ENCODE results near the gene NCK2. TPM values are rescaled to one million over a fixed set of nuclear protein-coding genes. Genes with fewer than 3 reads are reported as not detected.
A peak's percentile ranks its signal among the peaks of the same experiment; 100 is the strongest.

Gene NCK2
- total and polyA plus RNA-seq, 2 donors from 2014 or later = 22.8 to 52.9 TPM

DNA sequence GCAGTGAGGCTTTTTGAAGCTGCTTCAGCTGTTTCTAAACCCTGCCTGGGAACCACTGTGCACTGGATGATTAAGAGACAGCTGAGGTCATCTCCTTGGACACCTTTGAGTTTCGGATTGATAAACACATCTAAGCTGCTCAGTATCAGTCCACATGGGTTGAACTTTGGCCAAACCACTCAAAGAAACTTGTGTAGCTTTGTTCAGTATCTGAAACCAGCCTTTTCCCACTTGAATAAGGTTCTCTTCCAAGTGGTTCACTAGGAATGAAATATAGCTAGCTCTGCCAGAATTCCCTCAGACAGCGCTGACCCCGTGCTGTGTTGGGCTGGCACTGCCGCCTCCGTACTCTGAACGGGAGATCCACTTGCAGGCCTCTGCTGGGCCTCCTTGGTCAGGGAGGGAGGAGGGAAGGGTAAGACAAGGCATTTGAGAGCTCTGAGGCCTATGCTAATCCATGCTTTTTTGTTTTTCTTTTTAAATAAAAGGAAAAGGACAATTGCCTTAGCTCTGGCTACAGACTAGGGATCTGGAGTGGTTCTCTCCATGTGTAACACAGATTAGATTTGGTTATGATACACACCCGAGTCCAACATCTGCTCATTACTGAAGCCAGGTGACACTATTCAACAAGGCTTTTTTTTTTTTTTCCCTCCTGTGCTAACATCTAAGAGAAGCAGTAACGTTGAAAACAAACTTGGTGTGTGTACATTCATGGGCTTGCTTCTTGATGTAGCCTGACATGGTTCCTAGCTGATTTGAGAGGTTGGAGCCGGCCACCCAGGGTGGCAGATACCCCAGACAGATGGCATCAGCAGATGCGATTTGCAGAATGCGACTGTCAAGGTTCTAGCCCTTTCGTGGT lies 67.7 kb downstream of the NCK2 start:
- intact Hi-C loops (cut with DNase I) = no loop called here
- Histone ChIP-seq H3K9me3 (ENCODE audit: control insufficient read depth in 2 of 3, insufficient read depth in 1 of 3, low read length in 3 of 3) (no peaks in the 10 kb centered on the region), H3K27me3 (ENCODE audit: control insufficient read depth, insufficient read depth, low read length) (no peaks in the 10 kb centered on the region), H3K4me1 (ENCODE audit: control insufficient read depth in 2 of 3, insufficient read depth in 2 of 3, low read depth in 1 of 3, low read length in 3 of 3) (peaks cover 4 to 20% (median 19%) of the 10 kb centered on the region in 3 donors), H3K36me3 (ENCODE audit: control insufficient read depth in 2 of 3, insufficient read depth in 3 of 3, low read length in 3 of 3) (peaks cover 0 to 6% (median 0%) of the 10 kb centered on the region in 3 donors), H3K27ac (ENCODE audit: low read depth in 2 of 2, low read length in 2 of 2) (no peak overlapping the region), H3K9ac (ENCODE audit: low read length in 3 of 3) (no peak overlapping the region), H3K4me3 (ENCODE audit: low read length in 3 of 3) (no peak overlapping the region)
- TF ChIP-seq, protein P1, sequence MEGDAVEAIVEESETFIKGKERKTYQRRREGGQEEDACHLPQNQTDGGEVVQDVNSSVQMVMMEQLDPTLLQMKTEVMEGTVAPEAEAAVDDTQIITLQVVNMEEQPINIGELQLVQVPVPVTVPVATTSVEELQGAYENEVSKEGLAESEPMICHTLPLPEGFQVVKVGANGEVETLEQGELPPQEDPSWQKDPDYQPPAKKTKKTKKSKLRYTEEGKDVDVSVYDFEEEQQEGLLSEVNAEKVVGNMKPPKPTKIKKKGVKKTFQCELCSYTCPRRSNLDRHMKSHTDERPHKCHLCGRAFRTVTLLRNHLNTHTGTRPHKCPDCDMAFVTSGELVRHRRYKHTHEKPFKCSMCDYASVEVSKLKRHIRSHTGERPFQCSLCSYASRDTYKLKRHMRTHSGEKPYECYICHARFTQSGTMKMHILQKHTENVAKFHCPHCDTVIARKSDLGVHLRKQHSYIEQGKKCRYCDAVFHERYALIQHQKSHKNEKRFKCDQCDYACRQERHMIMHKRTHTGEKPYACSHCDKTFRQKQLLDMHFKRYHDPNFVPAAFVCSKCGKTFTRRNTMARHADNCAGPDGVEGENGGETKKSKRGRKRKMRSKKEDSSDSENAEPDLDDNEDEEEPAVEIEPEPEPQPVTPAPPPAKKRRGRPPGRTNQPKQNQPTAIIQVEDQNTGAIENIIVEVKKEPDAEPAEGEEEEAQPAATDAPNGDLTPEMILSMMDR (IDR thresholded peaks at IDR 0.05; ENCODE audit: borderline replicate concordance, extremely low read depth, insufficient read depth) = no peak
- DNase-seq = peak in 3 of 5 donors; percentile 46 to 70 (median 48)
- no peak for FAIRE-seq

DNA sequence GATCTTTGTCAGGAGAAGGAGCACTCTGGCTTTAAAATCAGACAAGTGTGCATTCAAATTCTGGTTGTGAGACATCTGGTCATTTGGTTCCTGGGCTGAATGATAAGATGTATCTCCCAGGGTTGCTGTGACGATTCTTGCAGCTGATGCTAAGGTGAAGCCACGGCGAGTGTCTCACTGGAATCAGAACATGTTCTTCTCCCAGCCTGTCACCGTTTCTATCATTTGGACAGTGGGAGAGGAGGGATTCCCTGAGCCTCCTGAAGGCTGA lies 68.3 kb downstream of the NCK2 start:
- peaks cover 4 to 20% (median 19%) of the 10 kb centered on the region in 3 donors for H3K4me1 ChIP-seq (ENCODE audit: control insufficient read depth in 2 of 3, insufficient read depth in 2 of 3, low read depth in 1 of 3, low read length in 3 of 3)

DNA sequence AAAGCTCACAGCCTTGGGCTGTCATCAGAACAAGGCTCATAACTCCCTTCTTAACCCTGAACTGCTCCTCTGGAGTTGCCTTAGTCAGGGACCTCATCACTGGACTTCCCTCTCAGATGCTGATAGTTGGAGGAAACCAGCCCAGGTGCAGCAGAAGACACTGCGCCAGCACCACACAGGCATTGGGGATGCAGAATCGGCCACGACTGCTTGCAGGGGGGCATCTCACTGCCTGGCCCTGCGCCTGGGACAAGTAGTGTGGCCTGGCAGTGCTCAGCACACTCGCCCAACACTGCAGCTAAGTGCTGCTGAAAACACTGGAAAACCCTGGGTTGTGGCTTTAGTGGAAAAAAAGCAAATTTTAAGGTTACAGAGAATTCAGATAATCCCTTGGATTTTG lies 68.7 kb downstream of the NCK2 start:
- Histone ChIP-seq H3K4me3 (ENCODE audit: low read length in 3 of 3) (no peak overlapping the region), H3K27me3 (ENCODE audit: control insufficient read depth, insufficient read depth, low read length) (no peaks in the 10 kb centered on the region), H3K36me3 (ENCODE audit: control insufficient read depth in 2 of 3, insufficient read depth in 3 of 3, low read length in 3 of 3) (peaks cover 0 to 6% (median 0%) of the 10 kb centered on the region in 3 donors), H3K9me3 (ENCODE audit: control insufficient read depth in 2 of 3, insufficient read depth in 1 of 3, low read length in 3 of 3) (no peaks in the 10 kb centered on the region), H3K4me1 (ENCODE audit: control insufficient read depth in 2 of 3, insufficient read depth in 2 of 3, low read depth in 1 of 3, low read length in 3 of 3) (peaks cover 4 to 20% (median 19%) of the 10 kb centered on the region in 3 donors), H3K27ac (ENCODE audit: low read depth in 2 of 2, low read length in 2 of 2) (no peak overlapping the region), H3K9ac (ENCODE audit: low read length in 3 of 3) (no peak overlapping the region)
- intact Hi-C loops (cut with DNase I) = no loop called here
- TF ChIP-seq, protein P1 (IDR thresholded peaks at IDR 0.05; ENCODE audit: borderline replicate concordance, extremely low read depth, insufficient read depth) = no peak
- FAIRE-seq = no peak
- no peak for DNase-seq

More for the DNA sequence above, 68.3 kb downstream of the NCK2 start:
- H3K4me3 ChIP-seq (ENCODE audit: low read length in 3 of 3) = no peak overlapping the region
- no peaks in the 10 kb centered on the region for H3K9me3 ChIP-seq (ENCODE audit: control insufficient read depth in 2 of 3, insufficient read depth in 1 of 3, low read length in 3 of 3)
- no peak overlapping the region for H3K9ac ChIP-seq (ENCODE audit: low read length in 3 of 3)
- no peak overlapping the region for H3K27ac ChIP-seq (ENCODE audit: low read depth in 2 of 2, low read length in 2 of 2)
- FAIRE-seq = no peak
- intact Hi-C loops (cut with DNase I) = no loop called here
- no peak for DNase-seq
- peaks cover 0 to 6% (median 0%) of the 10 kb centered on the region in 3 donors for H3K36me3 ChIP-seq (ENCODE audit: control insufficient read depth in 2 of 3, insufficient read depth in 3 of 3, low read length in 3 of 3)
- no peaks in the 10 kb centered on the region for H3K27me3 ChIP-seq (ENCODE audit: control insufficient read depth, insufficient read depth, low read length)
- TF ChIP-seq, protein P1 (IDR thresholded peaks at IDR 0.05; ENCODE audit: borderline replicate concordance, extremely low read depth, insufficient read depth) = no peak

Data from kidney (tissue), 14 donors.